GM21515 (cell line): ENCODE measurements around the gene FOXS1.
"Not testable (repeated sequence)": the region's sequence is repeated elsewhere in the genome, so short reads cannot be mapped to it uniquely, and the experiment has no call there.

Experiments
- ATAC-seq: cut with Tn5 transposase; IDR thresholded peaks from one replicate; pipeline ENCODE4 v1.9.1; 2021; ENCODE audit not compliant: unreplicated experiment

Gene FOXS1

GRCh38 chr20:31840906-31841816 is 4.2 kb downstream of the FOXS1 start:
- ATAC-seq: no peak

GRCh38 chr20:31839782-31840487 is 5.5 kb downstream of the FOXS1 start:
- ATAC-seq: no peak

DNA sequence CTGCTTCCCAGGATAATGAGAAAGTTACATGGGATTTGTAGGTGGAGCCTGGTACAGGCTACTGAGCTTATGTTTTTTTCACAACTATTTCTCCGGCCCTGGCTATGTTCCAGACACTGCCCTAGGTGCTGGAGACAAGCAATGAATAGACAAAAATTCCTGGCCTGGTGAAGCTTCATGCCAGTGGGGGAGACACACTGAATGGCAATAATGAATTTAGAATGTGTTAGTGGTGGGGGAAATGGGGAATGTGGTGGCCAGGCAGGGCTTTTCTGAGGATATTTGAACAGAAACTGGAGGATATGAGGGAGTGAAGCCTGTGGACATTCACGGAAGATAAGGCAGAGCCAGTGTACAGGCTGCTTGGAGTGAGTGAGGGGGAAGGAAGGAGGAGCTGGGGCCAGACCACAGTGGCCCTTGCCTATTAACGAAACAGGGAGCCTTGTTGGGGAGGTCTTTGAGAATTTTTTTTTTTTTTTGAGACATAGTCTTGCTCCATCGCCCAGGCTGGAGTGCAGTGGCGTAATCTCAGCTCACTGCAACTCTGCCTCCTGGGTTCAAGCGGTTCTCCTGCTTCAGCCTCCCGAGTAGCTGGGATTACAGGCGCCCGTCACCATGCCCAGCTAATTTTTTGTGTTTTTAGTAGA is 6.6 kb downstream of the FOXS1 start:
- no peak for ATAC-seq

GRCh38 chr20:31837896-31838397 is 7.5 kb downstream of the FOXS1 start:
- no peak for ATAC-seq

- ATAC-seq: no peak
These were observed 8.4 kb downstream of the FOXS1 start for GRCh38 chr20:31836853-31837608.

- ATAC-seq: no peak
These were observed 9.2 kb downstream of the FOXS1 start for GRCh38 chr20:31835977-31836852.

GRCh38 chr20:31835554-31835953 is 9.8 kb downstream of the FOXS1 start:
- no peak for ATAC-seq

- no peak for ATAC-seq
These were observed 11.4 kb downstream of the FOXS1 start for GRCh38 chr20:31833931-31834521.

- ATAC-seq: no peak
These were observed 12.1 kb downstream of the FOXS1 start for GRCh38 chr20:31833130-31833930.

- no peak for ATAC-seq
These were observed 13.6 kb downstream of the FOXS1 start for GRCh38 chr20:31831771-31832306.

GRCh38 chr20:31831211-31831610 is 14.2 kb downstream of the FOXS1 start:
- ATAC-seq: no peak

- no peak for ATAC-seq
These were observed 14.9 kb downstream of the FOXS1 start for GRCh38 chr20:31830406-31830981.

- ATAC-seq: no peak
These were observed 15.7 kb downstream of the FOXS1 start for GRCh38 chr20:31829731-31830130.

DNA sequence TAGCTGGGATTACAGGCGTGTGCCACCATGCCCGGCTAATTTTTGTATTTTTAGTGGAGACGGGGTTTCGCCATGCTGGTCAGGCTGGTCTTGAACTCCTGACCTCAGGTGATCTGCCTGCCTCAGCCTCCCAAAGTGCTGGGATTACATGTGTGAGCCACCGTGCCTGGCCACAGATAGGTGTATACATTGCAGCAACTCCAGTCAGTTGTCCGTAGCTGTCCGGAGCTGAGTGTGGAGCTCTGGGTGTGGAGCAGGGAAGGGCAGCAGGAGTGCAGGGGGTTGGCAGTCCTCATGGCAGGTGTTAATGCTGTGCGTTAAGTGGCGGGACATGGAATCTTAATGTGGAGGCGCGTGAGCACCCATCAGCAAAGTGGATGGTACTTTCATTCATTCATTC is 17.4 kb downstream of the FOXS1 start:
- not testable (repeated sequence) for ATAC-seq

DNA sequence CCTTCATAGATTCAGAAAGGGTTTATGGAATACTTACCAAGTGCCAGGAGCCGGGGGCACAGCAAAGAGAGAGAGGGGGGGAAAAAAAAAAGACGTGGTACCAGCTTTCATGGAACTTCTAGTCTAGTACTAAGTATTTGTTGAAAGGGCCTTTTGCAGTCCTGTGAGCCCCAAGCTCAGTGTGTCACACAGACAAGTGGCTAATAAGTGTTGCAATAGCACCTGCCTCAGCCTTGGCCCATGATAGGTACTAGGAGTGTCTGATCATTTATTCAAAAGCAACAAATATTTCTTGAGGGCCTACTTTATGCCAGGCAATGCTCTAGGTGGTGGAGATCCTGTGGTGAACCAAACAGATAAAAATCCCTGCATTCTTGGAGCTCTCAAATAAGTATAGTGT is 18.3 kb downstream of the FOXS1 start:
- no peak for ATAC-seq

DNA sequence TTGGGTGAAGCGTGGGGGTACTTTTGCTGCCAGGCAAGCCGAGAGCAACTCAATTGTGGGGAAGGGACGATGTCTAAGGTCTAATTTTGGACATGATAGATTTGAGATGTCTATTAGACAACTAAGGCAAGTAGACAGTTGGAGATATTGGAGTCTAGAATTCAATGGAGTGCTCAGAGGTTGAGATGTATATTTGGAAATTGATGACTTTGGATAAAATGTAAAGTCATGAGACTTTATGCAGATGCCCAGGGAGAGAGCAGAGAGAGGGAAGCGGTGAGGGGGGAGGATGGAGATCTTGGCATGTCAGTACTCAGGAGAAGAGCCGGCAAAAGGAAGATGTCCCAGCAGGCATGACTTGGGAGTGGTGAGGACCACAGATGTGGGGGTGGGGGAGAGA is 19.3 kb downstream of the FOXS1 start:
- ATAC-seq: no peak

- ATAC-seq: no peak
These were observed 20.7 kb downstream of the FOXS1 start for GRCh38 chr20:31824554-31825313.
